Heart right ventricle (tissue), 16 donors: ENCODE results near the gene FOXJ1. TPM values are rescaled to one million over a fixed set of nuclear protein-coding genes. Genes with fewer than 3 reads are reported as not detected.

Experiments
- ATAC-seq, 8 donors: fragments of 200-7000 bp; cut with Tn5 transposase; one replicate each; pipeline ENCODE4 v1.9.1; 2020; ENCODE audit warnings: mild to moderate bottlenecking in 8 of 8, moderate library complexity in 8 of 8, moderate number of reproducible peaks in 1 of 8
- DNase-seq, 2 donors: peaks; one replicate each; pipeline ENCODE4 v3.0.0-alpha.2; 2020
- H3K27ac ChIP-seq, 10 donors: fragments of 200-600 bp; sonication (generic) in 2 of 10; one replicate each; pipeline versions ENCODE4 v1.5.0 to v1.8.0; 2020 to 2022; ENCODE audit warnings: mild to moderate bottlenecking in 3 of 10
- H3K27me3 ChIP-seq, 7 donors: fragments of 200-600 bp; one replicate each; pipeline ENCODE4 v1.8.0; 2021 to 2022; ENCODE audit warnings: mild to moderate bottlenecking in 2 of 7
- H3K36me3 ChIP-seq, 9 donors: fragments of 200-600 bp; sonication (generic) in 1 of 9; one replicate each; pipeline versions ENCODE4 v1.5.0 to v1.8.0; 2020 to 2022; ENCODE audit warnings: mild to moderate bottlenecking in 2 of 9
- H3K4me1 ChIP-seq, 9 donors: fragments of 200-600 bp; sonication (generic) in 1 of 9; one replicate each; pipeline versions ENCODE4 v1.5.0 to v1.8.0; 2020 to 2022; ENCODE audit warnings: mild to moderate bottlenecking in 4 of 9
- H3K4me3 ChIP-seq, 10 donors: fragments of 200-600 bp; sonication (generic) in 2 of 10; one replicate each; pipeline versions ENCODE4 v1.5.0 to v1.8.0; 2020 to 2022; ENCODE audit warnings: mild to moderate bottlenecking in 7 of 10, moderate library complexity in 2 of 10
- H3K9me3 ChIP-seq, 11 donors: fragments of 200-600 bp in 10 of 11; sonication (generic) in 2 of 11; one replicate each; pipeline versions ENCODE4 v1.5.0 to v1.8.0; 2013 to 2022; ENCODE audit warnings: mild to moderate bottlenecking in 2 of 11, control low read depth in 1 of 11, moderate library complexity in 1 of 11
- WGBS, 2 donors: extraction: QIAGEN DNeasy Blood & Tissue Kit; methylation state at CpG; one replicate each; pipeline ENCODE4 v1.1.7; 2013; ENCODE audit warnings: inconsistent platforms in 1 of 2; 5-methylcytosine and 5-hydroxymethylcytosine counted together
- intact Hi-C, 10 donors: fragments of 100-400 bp; cut with DNase I; formaldehyde crosslinking; loops; one replicate each; pipeline versions ENCODE4 v1.11.1 to v1.14.2; 2022
- microRNA-seq, 2 donors: library from miRNA; unstranded; fragments of <30 nt; microRNA quantifications; one replicate each; pipeline ENCODE4 v1.2.0, GENCODE V29; 2021
- polyA plus RNA-seq, 2 donors: library from polyadenylated mRNA; stranded (reverse); fragments of 200-250 nt; gene quantifications; one replicate each; pipeline ENCODE4 v1.2.3, GENCODE V29; 2013
- total RNA-seq, 10 donors: library from RNA; stranded (reverse); fragmentation: NEBNext Ultra II Directional in 3 of 10; extraction: Animal tissue kit (Norgen Biotek cat#: 25700) in 3 of 10; gene quantifications; one replicate each; pipeline versions ENCODE4 v1.2.1 to v1.2.4, GENCODE V29; 2021 to 2023
- TF ChIP-seq, protein P1 (sequence below), 9 donors: fragments of 200-600 bp; sonication (generic) in 2 of 9; IDR thresholded peaks; one replicate each; pipeline versions ENCODE4 v1.5.0 to v1.8.0; 2021 to 2022; ENCODE audit warnings: antibody characterized with exemption in 9 of 9, mild to moderate bottlenecking in 5 of 9, moderate library complexity in 1 of 9
- donor health status: Arrhythmogenic right ventricular cardiomyopathy.
- donor health status: ischemic (EF 13 %, LVEDD 7.1; RV severe dilation, severe dysfunction).
- donor health status: healthy with polysubstance abuse.
- donor health status: DM: no; HTN: yes; CAD: no.
- donor health status: DM: no; HTN: no; CAD: no.
- donor health status: ischemic (EF 25% LVEDD 6.9; RV normal size, moderate dysfunction).
- donor health status: ischemic (EF 25% LVEDD 5.7; RV mildly dilated, moderate dysfunction).
- donor health status: healthy.
- donor health status: DM: yes; HTN: yes; CAD: no.
- donor health status: Ischemic cardiomyopathy.
- donor health status: ischemic (EF 35%, LVEDD 5.7; RV mildly dilated, moderate dysfunction).
- donor health status: nonischemic (EF 11% LVEDD 7.7; RV severe dilation, severe dysfunction).
- donor health status: DM: yes; HTN: yes; CAD: no.
- donor health status: PGD.
- donor health status: ischemic (EF 29% LVEDD 5.4; RV normal size, mild dysfunction).
- donor health status: nonischemic (EF 23%, LVEDD 6.1; RV moderate dilation, normal function).

Gene FOXJ1
- total and polyA plus RNA-seq, 12 donors: 0.03 TPM; not detected in 11

DNA sequence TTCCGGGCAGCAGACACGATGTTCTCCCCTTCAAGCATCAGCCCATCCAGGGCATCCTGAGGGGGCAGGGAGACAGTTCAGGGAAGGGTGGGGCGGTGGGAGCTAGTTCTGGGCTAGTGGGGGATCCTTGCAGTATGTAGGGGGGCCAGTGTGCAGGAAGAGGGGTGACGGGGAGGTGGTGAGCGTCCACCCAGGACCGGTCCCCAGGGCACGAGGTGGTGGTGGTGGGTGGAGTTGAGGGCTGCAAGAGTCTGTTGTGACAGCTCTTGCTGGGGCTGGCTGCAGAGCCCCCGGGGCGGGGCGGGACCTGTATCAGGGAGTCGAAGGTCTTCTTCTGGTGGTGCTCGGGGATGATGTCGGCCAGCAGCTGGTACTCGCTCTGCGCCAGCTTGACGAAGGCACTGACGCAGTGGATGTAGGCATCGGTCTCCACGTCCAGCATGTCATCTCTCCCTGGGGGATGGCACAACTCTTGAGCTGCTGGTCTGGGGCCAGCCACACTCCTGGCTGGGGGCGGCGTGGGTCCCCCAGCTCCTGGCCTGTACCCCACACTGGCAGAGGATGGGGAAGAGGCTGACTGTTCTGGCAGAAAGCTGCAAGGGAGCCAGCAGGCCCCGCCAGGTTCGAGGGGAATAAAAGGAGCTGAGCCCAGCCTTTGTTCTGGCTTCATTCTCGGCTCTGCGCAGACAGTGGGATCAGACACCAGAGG is 52.0 kb downstream of the FOXJ1 start:
- Histone ChIP-seq H3K27ac (no peak overlapping the region), H3K9me3 (no peaks in the 10 kb centered on the region), H3K27me3 (no peaks in the 10 kb centered on the region), H3K4me1 (peaks cover 0 to 8% (median 0%) of the 10 kb centered on the region in 9 donors), H3K36me3 (peaks cover 0 to 100% (median 77%) of the 10 kb centered on the region in 9 donors), H3K4me3 (no peak overlapping the region)
- TF ChIP-seq, protein P1, sequence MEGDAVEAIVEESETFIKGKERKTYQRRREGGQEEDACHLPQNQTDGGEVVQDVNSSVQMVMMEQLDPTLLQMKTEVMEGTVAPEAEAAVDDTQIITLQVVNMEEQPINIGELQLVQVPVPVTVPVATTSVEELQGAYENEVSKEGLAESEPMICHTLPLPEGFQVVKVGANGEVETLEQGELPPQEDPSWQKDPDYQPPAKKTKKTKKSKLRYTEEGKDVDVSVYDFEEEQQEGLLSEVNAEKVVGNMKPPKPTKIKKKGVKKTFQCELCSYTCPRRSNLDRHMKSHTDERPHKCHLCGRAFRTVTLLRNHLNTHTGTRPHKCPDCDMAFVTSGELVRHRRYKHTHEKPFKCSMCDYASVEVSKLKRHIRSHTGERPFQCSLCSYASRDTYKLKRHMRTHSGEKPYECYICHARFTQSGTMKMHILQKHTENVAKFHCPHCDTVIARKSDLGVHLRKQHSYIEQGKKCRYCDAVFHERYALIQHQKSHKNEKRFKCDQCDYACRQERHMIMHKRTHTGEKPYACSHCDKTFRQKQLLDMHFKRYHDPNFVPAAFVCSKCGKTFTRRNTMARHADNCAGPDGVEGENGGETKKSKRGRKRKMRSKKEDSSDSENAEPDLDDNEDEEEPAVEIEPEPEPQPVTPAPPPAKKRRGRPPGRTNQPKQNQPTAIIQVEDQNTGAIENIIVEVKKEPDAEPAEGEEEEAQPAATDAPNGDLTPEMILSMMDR (IDR thresholded peaks at IDR 0.05): no peak
- DNase-seq: no peak
- ATAC-seq: no peak
- 94 to 95% methylated on average over 25 of the region's 25 CpGs for WGBS, 2 donors
- intact Hi-C loops: no loop called here

DNA sequence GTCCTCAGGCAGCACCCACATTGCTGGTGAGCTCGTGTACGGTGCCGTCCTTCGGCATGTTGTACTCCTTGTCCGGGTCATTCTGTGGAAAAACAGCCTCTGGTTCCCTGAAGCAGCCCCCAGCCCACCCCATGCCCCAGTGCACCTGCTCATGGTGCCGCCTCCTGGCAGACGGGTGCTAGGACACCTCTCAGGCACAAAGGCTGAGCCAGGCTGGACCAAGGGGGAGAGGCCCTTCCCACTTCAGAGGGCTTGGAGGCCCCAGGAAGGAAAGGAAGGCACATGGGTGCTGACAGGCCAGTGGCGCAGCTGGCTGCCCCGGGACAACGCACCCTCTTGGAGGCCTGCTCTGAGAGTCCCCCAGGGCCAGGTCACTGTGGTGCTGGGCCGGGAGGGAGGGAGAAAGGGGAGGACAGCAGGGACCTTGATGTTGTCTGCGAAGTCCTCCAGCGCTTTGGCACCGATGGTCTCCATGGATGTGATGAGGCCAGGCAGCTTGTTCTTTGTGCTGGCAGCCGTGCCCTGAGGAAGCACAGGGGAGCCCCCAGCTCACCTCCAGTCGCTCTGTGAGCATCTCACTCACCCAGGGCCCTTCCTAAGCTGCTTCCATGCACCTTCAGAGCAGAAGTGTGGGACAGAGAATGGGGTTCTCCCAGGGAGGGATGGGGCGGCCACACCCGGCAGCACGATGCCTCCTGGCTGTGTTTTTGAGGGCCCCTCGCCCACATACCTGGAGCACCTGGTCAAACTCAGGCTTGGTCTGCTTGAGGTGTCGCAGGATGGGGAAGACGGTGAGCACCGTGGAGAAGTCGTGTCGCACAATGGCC is 52.8 kb downstream of the FOXJ1 start:
- ATAC-seq (no peak), DNase-seq (no peak)
- Histone ChIP-seq H3K4me1 (peaks cover 0 to 8% (median 0%) of the 10 kb centered on the region in 9 donors), H3K27ac (no peak overlapping the region), H3K36me3 (peaks cover 0 to 100% (median 74%) of the 10 kb centered on the region in 9 donors), H3K9me3 (no peaks in the 10 kb centered on the region), H3K27me3 (no peaks in the 10 kb centered on the region), H3K4me3 (no peak overlapping the region)
- TF ChIP-seq, protein P1 (IDR thresholded peaks at IDR 0.05): no peak
- intact Hi-C loops: no loop called here
- 85 to 92% methylated on average over 25 of the region's 25 CpGs for WGBS, 2 donors

DNA sequence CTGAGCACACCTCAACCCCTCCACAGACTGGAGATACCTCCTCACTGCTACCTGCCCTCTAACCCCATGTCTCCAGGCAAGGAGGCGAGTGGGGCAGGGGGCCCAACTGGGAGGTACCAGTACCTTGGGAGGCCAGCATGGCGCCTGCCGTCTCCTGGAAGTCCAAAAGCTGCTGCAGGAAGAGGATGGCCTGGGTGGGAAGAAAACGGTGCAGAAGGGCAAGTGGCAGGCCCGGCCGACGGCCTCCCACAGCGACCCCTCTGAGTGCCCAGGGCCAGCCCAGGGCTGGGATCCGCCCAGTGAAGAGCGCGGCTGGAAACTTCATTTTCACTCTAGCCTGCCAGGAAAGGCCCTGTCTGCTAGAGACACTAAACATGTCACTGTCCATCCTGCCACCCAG is 53.5 kb downstream of the FOXJ1 start:
- ATAC-seq: no peak
- Histone ChIP-seq H3K4me1 (peaks cover 0 to 8% (median 0%) of the 10 kb centered on the region in 9 donors), H3K27ac (no peak overlapping the region), H3K9me3 (no peaks in the 10 kb centered on the region), H3K27me3 (no peaks in the 10 kb centered on the region), H3K36me3 (peaks cover 0 to 100% (median 70%) of the 10 kb centered on the region in 9 donors), H3K4me3 (no peak overlapping the region)
- 91 to 97% methylated on average over 11 of the region's 11 CpGs for WGBS, 2 donors
- no peak for DNase-seq
- intact Hi-C loops: no loop called here
- TF ChIP-seq, protein P1 (IDR thresholded peaks at IDR 0.05): no peak

DNA sequence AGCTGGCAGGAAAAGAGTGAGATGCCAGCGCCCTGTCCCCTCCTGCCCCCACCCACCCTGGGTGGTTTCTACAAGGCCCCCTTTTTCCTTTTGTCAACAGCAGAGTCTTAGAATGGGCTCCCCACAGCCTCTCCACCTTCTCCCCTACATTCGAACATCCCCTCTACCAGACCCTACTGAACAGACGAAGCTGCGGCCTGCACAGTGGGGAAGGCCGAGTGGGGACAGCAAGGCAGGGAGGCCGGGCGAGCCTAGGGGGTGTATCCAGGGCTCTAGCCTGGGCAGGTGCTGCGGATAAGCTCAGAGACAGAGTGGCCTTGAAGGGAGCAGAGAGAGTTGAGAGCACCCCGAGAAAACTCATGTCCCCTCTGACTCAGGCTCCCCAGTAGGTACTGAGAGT is 54.7 kb downstream of the FOXJ1 start:
- no peak for DNase-seq
- 95 to 97% methylated on average over 9 of the region's 9 CpGs for WGBS, 2 donors
- Histone ChIP-seq H3K9me3 (no peaks in the 10 kb centered on the region), H3K27me3 (no peaks in the 10 kb centered on the region), H3K36me3 (peaks cover 0 to 97% (median 70%) of the 10 kb centered on the region in 9 donors), H3K27ac (no peak overlapping the region), H3K4me1 (peaks cover 0 to 1% (median 0%) of the 10 kb centered on the region in 9 donors), H3K4me3 (no peak overlapping the region)
- intact Hi-C loops: no loop called here
- ATAC-seq: no peak
- TF ChIP-seq, protein P1 (IDR thresholded peaks at IDR 0.05): no peak

Small RNAs within 50 kb of the gene (microRNA-seq; reads per million reads assigned to microRNA genes)
- gene MIR6868: 0 to 4.1 reads per million in 2 donors

Other genes starting within 250 kb of the FOXJ1 start
- 10 to 100 TPM in 1 of 10 donors, 1 to 10 TPM in 9; 5.1 to 12.7 (median 8.9) TPM for gene TRIM65, start 244.3 kb downstream of the FOXJ1 start, total RNA-seq
- gene TRIM65, start 244.3 kb downstream of the FOXJ1 start, polyA plus RNA-seq: 10 to 100 TPM in 1 of 2 donors, 1 to 10 TPM in 1; 5.6 to 16.7 TPM
- 100 to 1,000 TPM in 4 of 10 donors, 10 to 100 TPM in 6; 89.6 to 144 (median 96.5) TPM for gene MRPL38, start 236.4 kb downstream of the FOXJ1 start, total RNA-seq
- gene MRPL38, start 236.4 kb downstream of the FOXJ1 start, polyA plus RNA-seq: 100 to 1,000 TPM in 1 of 2 donors, 10 to 100 TPM in 1; 86.0 to 160 TPM
- 1 to 10 TPM; 2.1 to 6.3 (median 2.8) TPM for gene FBF1, start 200.2 kb downstream of the FOXJ1 start, total RNA-seq
- gene FBF1, start 200.2 kb downstream of the FOXJ1 start, polyA plus RNA-seq: 1 to 10 TPM; 1.6 to 8.3 TPM
- gene ACOX1, start 162.1 kb downstream of the FOXJ1 start, total RNA-seq: 100 to 1,000 TPM in 1 of 10 donors, 10 to 100 TPM in 9; 76.0 to 105 (median 94.0) TPM
- 10 to 100 TPM; 11.1 to 45.8 TPM for gene ACOX1, start 162.1 kb downstream of the FOXJ1 start, polyA plus RNA-seq
- 10 to 100 TPM in 3 of 10 donors, 1 to 10 TPM in 7; 4.4 to 13.3 (median 9.0) TPM for gene TEN1, start 162.0 kb downstream of the FOXJ1 start, total RNA-seq
- gene TEN1, start 162.0 kb downstream of the FOXJ1 start, polyA plus RNA-seq: 10 to 100 TPM; 19.5 to 20.1 TPM
- gene CDK3, start 140.4 kb downstream of the FOXJ1 start, total RNA-seq: 1 to 10 TPM in 7 of 10 donors, under 1 TPM in 3; 0.52 to 2.2 (median 1.3) TPM
- 10 to 100 TPM in 1 of 2 donors, 1 to 10 TPM in 1; 2.4 to 11.3 TPM for gene CDK3, start 140.4 kb downstream of the FOXJ1 start, polyA plus RNA-seq
- under 1 TPM in 4 of 10 donors, not detected in 6; 0.04 to 0.31 (median 0.05) TPM for gene EVPL, start 113.9 kb downstream of the FOXJ1 start, total RNA-seq
- under 1 TPM; 0.04 to 0.07 TPM for gene EVPL, start 113.9 kb downstream of the FOXJ1 start, polyA plus RNA-seq
- 10 to 100 TPM; 53.6 to 69.7 (median 63.1) TPM for gene SRP68, start 68.7 kb downstream of the FOXJ1 start, total RNA-seq
- gene SRP68, start 68.7 kb downstream of the FOXJ1 start, polyA plus RNA-seq: 10 to 100 TPM; 26.2 to 62.1 TPM
- not detected for gene GALR2, start 66.5 kb downstream of the FOXJ1 start, total RNA-seq
- under 1 TPM in 1 of 2 donors, not detected in 1; 0.10 TPM for gene GALR2, start 66.5 kb downstream of the FOXJ1 start, polyA plus RNA-seq
- not detected for gene ZACN, start 62.1 kb downstream of the FOXJ1 start, total RNA-seq
- gene ZACN, start 62.1 kb downstream of the FOXJ1 start, polyA plus RNA-seq: 1 to 10 TPM; 1.1 to 1.6 TPM
- 10 to 100 TPM; 66.4 to 97.5 (median 87.9) TPM for gene EXOC7, start 37.5 kb downstream of the FOXJ1 start, total RNA-seq
- gene EXOC7, start 37.5 kb downstream of the FOXJ1 start, polyA plus RNA-seq: 10 to 100 TPM; 37.9 to 55.6 TPM
- gene RNF157, start 99.2 kb upstream of the FOXJ1 start, total RNA-seq: 10 to 100 TPM in 2 of 10 donors, 1 to 10 TPM in 8; 1.3 to 18.8 (median 3.4) TPM
- gene RNF157, start 99.2 kb upstream of the FOXJ1 start, polyA plus RNA-seq: 1 to 10 TPM; 2.2 to 6.9 TPM
- 10 to 100 TPM; 22.2 to 50.7 (median 27.6) TPM for gene UBALD2, start 124.1 kb upstream of the FOXJ1 start, total RNA-seq
- 10 to 100 TPM; 13.3 to 20.6 TPM for gene UBALD2, start 124.1 kb upstream of the FOXJ1 start, polyA plus RNA-seq
- 1 to 10 TPM in 9 of 10 donors, under 1 TPM in 1; 0.98 to 2.7 (median 1.6) TPM for gene QRICH2, start 167.0 kb upstream of the FOXJ1 start, total RNA-seq
- gene QRICH2, start 167.0 kb upstream of the FOXJ1 start, polyA plus RNA-seq: 1 to 10 TPM; 2.6 to 8.9 TPM
- gene PRPSAP1, start 212.7 kb upstream of the FOXJ1 start, total RNA-seq: 10 to 100 TPM; 27.6 to 43.7 (median 34.7) TPM
- gene PRPSAP1, start 212.7 kb upstream of the FOXJ1 start, polyA plus RNA-seq: 10 to 100 TPM; 26.4 to 30.5 TPM
- gene SPHK1, start 243.4 kb upstream of the FOXJ1 start, total RNA-seq: 10 to 100 TPM in 2 of 10 donors, 1 to 10 TPM in 8; 1.7 to 17.3 (median 3.2) TPM
- gene SPHK1, start 243.4 kb upstream of the FOXJ1 start, polyA plus RNA-seq: 10 to 100 TPM in 1 of 2 donors, 1 to 10 TPM in 1; 3.5 to 20.8 TPM